DMS 273 (cell line): ENCODE measurements around the gene RAB29.

Experiments used
- DNase-seq: peaks from one replicate; lab custom pipeline; 2025; ENCODE audit not compliant: unreplicated experiment; lab: John Stamatoyannopoulos, UW

The RAB29 gene

GRCh38 chr1:205766038-205766437 is 9.2 kb downstream of the RAB29 start:
- no peak for DNase-seq

- no peak for DNase-seq
Measured at GRCh38 chr1:205764578-205764977, 10.7 kb downstream of the RAB29 start.

- DNase-seq = no peak
Measured at GRCh38 chr1:205763980-205764379, 11.3 kb downstream of the RAB29 start.

GRCh38 chr1:205760606-205761005 is 14.7 kb downstream of the RAB29 start:
- DNase-seq = no peak

GRCh38 chr1:205756552-205756951 is 18.7 kb downstream of the RAB29 start:
- no peak for DNase-seq

GRCh38 chr1:205754857-205755256 is 20.4 kb downstream of the RAB29 start:
- no peak for DNase-seq

GRCh38 chr1:205751036-205751651 is 24.1 kb downstream of the RAB29 start:
- peak; percentile 23 for DNase-seq

GRCh38 chr1:205750138-205751035 is 24.9 kb downstream of the RAB29 start, which contains the start of gene NUCKS1:
TSS of gene NUCKS1 (minus strand) at chr1:205750182. CDS start at chr1:205749973, 209 bp downstream.
- peak; percentile 100 for DNase-seq

GRCh38 chr1:205749234-205750137 is 25.8 kb downstream of the RAB29 start:
- peak; percentile 98 for DNase-seq

- DNase-seq = peak; percentile 81
Measured at GRCh38 chr1:205748403-205749233, 26.7 kb downstream of the RAB29 start.

GRCh38 chr1:205746757-205747412 is 28.4 kb downstream of the RAB29 start:
- no peak for DNase-seq

- DNase-seq = no peak
Measured at GRCh38 chr1:205744403-205744802, 30.9 kb downstream of the RAB29 start.

GRCh38 chr1:205743977-205744376 is 31.3 kb downstream of the RAB29 start:
- no peak for DNase-seq

GRCh38 chr1:205741681-205742080 is 33.6 kb downstream of the RAB29 start:
- no peak for DNase-seq

- no peak for DNase-seq
Measured at GRCh38 chr1:205739348-205740160, 35.7 kb downstream of the RAB29 start.

- DNase-seq = no peak
Measured at GRCh38 chr1:205735218-205735617, 40.1 kb downstream of the RAB29 start.

- no peak for DNase-seq
Measured at GRCh38 chr1:205733438-205734175, 41.7 kb downstream of the RAB29 start.

GRCh38 chr1:205729945-205730610 is 45.2 kb downstream of the RAB29 start:
- no peak for DNase-seq
